Effector memory CD4-positive, alpha-beta T cell (primary cell): Measurements from ENCODE around the gene HIVEP3.

Experiments used
- DNase-seq, 3 donors: peaks; one replicate each; pipeline ENCODE4 v3.0.0-alpha.2; 2020
- H3K27ac ChIP-seq: 2 replicates; pipeline ENCODE4 v1.7.0; 2013; ENCODE audit warnings: mild to moderate bottlenecking, low read length, moderate library complexity; ENCODE audit not compliant: insufficient read depth, poor library complexity, severe bottlenecking
- H3K27me3 ChIP-seq: replicated peaks from 2 replicates; pipeline ENCODE4 v1.7.0; 2013; ENCODE audit warnings: mild to moderate bottlenecking, low read length; ENCODE audit not compliant: insufficient read depth, control insufficient read depth, poor library complexity, severe bottlenecking
- H3K36me3 ChIP-seq: 2 replicates; pipeline ENCODE4 v1.7.0; 2013; ENCODE audit warnings: mild to moderate bottlenecking, low read length, moderate library complexity; ENCODE audit not compliant: control insufficient read depth, insufficient read depth
- H3K4me1 ChIP-seq: 2 replicates; pipeline ENCODE4 v1.7.0; 2013; ENCODE audit warnings: low read length, mild to moderate bottlenecking; ENCODE audit not compliant: control insufficient read depth, insufficient read depth, poor library complexity, severe bottlenecking
- H3K4me3 ChIP-seq: 2 replicates; pipeline ENCODE4 v1.7.0; 2013; ENCODE audit warnings: low read length, low read depth, mild to moderate bottlenecking; ENCODE audit not compliant: insufficient read depth, poor library complexity, severe bottlenecking
- H3K9me3 ChIP-seq: 2 replicates; pipeline ENCODE4 v1.7.0; 2013; ENCODE audit warnings: mild to moderate bottlenecking, low read length, moderate library complexity; ENCODE audit not compliant: control insufficient read depth

The HIVEP3 gene

DNA sequence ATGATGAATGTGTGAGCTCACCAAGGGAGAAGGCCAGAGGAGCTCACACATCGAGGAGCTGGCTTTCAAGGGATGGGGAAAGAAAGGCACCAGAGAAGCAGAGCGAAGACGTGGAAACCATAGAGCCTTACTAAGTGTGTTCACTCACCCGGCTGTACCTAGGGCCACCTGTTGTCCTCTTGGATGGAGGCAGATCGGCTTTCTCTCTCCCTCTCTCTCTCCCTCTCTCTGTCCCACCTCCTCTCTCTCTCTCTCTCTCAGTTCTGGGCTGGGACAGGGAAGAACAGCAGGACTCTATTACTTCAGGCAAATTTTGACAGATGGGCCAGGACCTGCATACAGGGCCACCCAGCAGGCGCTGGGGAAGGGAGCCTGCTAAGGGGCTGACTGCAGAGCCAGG lies 64.8 kb downstream of the HIVEP3 start:
- Histone ChIP-seq H3K4me3 (no peak overlapping the region), H3K4me1 (no peaks in the 10 kb centered on the region), H3K36me3 (no peaks in the 10 kb centered on the region), H3K27me3 (no peaks in the 10 kb centered on the region), H3K27ac (no peak overlapping the region), H3K9me3 (no peaks in the 10 kb centered on the region)
- no peak for DNase-seq

- no peaks in the 10 kb centered on the region for H3K4me1 ChIP-seq
- H3K36me3 ChIP-seq: no peaks in the 10 kb centered on the region
- no peak overlapping the region for H3K4me3 ChIP-seq
- no peak overlapping the region for H3K27ac ChIP-seq
- H3K9me3 ChIP-seq: no peaks in the 10 kb centered on the region
- DNase-seq: no peak
- no peaks in the 10 kb centered on the region for H3K27me3 ChIP-seq
Observed at GRCh38 chr1:41852091-41852490, 66.6 kb downstream of the HIVEP3 start.

DNA sequence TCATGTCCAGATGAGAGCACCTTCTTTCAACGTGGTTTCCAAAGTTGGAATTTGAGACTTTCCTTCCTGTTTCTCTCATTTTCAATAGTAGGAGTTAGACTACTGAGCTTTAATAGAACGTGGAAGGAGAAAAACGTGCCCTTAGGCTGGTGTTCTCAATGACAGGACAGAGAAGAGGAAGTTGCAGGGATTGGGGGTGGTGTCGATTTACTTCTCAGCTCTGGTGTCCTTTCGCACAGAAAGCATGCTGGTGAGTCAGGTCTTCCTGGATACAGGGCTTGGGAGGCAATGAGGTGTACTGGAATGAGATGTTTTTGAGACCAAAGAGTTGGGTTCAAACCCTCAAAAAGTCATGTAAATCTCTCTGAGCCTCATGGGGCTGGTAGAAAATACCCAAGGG lies 67.1 kb downstream of the HIVEP3 start:
- H3K27ac ChIP-seq: no peak overlapping the region

DNA sequence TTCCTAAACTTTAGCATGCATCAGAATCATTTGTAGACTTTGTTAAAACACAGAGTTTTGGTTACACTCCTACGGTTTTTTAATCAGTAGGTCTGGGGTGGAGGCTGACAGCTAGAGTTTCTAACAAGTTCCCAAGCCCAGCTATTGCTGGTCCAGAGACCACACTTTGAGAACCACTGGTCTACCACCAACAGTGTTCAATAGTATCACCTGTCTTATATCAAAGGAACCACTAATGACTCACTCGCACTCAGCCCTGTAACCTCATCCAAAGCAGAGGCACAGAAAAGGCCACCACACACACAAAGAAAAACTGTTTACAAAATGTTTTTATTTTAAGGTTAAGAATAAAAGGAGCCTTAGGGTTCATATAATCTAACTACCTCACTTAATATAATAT lies 68.7 kb downstream of the HIVEP3 start:
- Histone ChIP-seq H3K9me3 (no peaks in the 10 kb centered on the region), H3K36me3 (no peaks in the 10 kb centered on the region), H3K27me3 (no peaks in the 10 kb centered on the region), H3K27ac (no peak overlapping the region), H3K4me3 (no peak overlapping the region), H3K4me1 (no peaks in the 10 kb centered on the region)
- no peak for DNase-seq

More for the DNA sequence above, 67.1 kb downstream of the HIVEP3 start:
- H3K4me3 ChIP-seq: no peak overlapping the region
- no peak for DNase-seq
- no peaks in the 10 kb centered on the region for H3K4me1 ChIP-seq
- H3K36me3 ChIP-seq: no peaks in the 10 kb centered on the region
- no peaks in the 10 kb centered on the region for H3K9me3 ChIP-seq
- H3K27me3 ChIP-seq: no peaks in the 10 kb centered on the region

DNA sequence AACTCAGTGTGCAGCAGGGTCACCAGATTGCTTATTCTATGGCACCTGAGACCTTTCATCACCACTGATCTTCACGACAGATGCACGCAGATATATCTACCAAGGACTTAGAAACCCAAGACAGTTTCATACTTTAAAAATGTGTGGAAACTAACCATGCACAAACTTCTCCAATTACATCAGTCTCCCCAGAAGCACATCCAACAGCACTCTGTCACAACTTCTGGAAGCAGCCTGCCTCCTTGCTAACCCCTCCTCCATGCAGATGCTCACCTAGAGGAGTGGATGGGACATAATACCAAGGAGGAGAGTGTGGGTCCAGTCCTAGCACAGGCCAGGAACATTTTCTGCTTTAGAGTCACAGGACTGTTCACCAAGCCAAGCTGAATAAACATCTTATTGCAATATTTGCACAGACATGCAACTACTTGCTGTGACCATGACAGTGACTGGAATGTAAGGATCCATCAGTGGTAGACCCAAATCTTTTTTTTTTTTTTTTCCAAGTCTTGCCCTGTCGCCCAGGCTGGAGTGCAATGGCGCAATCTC lies 69.4 kb downstream of the HIVEP3 start:
- Histone ChIP-seq H3K4me1 (no peaks in the 10 kb centered on the region), H3K27ac (no peak overlapping the region), H3K36me3 (no peaks in the 10 kb centered on the region), H3K9me3 (no peaks in the 10 kb centered on the region), H3K27me3 (no peaks in the 10 kb centered on the region), H3K4me3 (no peak overlapping the region)
- DNase-seq: no peak

DNA sequence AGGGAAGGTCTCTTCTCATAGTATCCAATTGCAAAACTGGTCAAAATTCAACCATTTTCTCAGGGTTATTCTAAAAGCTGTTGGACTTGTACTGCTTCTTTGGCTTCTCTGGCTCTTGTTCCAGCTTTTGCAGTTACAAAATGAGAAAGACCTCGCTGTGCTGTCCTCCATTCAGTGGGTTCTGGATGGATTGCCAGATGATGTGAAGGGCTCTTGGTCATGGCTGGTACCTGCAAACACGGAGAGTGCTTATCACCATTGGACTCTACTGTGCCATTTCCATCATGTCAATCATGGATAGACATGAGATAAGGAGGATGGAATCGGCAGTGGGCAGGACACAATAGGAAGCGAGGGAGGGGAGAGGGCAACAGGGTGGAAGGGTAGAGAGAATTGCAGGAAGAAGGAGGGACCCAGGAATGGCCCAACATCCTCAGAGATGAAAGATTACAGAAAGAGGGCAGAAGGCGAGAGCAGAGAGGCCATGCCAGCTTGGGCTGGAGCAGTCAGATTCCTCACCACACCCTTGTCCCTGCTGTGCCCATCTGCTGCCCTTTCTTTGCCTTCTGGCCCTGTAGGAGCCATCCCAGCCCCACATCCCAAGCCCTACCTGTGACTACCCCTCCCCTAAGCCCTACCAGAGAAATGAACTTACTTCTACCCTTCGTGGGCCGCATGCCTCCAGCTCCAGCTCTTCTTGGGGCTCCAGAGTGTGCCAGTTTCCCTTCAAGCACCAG lies 70.3 kb downstream of the HIVEP3 start:
- H3K4me3 ChIP-seq: no peak overlapping the region
- H3K4me1 ChIP-seq: no peaks in the 10 kb centered on the region
- no peak for DNase-seq
- H3K27ac ChIP-seq: no peak overlapping the region
- H3K9me3 ChIP-seq: no peaks in the 10 kb centered on the region
- no peaks in the 10 kb centered on the region for H3K36me3 ChIP-seq
- no peaks in the 10 kb centered on the region for H3K27me3 ChIP-seq

DNA sequence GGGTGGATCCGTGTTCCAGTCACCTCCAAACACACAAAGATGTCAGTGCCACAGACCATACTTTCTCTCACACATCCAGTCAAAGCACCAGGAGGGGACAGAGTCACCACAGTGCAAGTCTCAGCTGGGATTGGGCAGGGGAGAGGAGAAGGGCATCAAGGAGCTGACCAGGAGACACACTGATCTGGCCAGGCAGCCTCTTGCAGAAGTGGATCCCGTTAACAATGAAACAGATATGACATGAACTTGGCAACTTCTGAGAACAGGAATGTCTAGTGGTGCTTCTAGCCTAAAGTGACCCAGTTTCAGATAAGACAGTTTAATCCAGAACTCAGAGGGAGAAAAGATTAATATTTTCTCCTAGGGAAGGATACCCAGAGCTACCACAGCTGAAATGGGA lies 71.0 kb downstream of the HIVEP3 start:
- no peak for DNase-seq
- H3K4me1 ChIP-seq: no peaks in the 10 kb centered on the region
- no peaks in the 10 kb centered on the region for H3K9me3 ChIP-seq

GRCh38 chr1:41846625-41847405 lies 71.9 kb downstream of the HIVEP3 start:
- no peak for DNase-seq
- Histone ChIP-seq H3K9me3 (no peaks in the 10 kb centered on the region), H3K4me3 (no peak overlapping the region), H3K4me1 (no peaks in the 10 kb centered on the region), H3K36me3 (no peaks in the 10 kb centered on the region), H3K27ac (no peak overlapping the region), H3K27me3 (no peaks in the 10 kb centered on the region)

More for the DNA sequence above, 71.0 kb downstream of the HIVEP3 start:
- Histone ChIP-seq H3K27me3 (no peaks in the 10 kb centered on the region), H3K4me3 (no peak overlapping the region), H3K27ac (no peak overlapping the region), H3K36me3 (no peaks in the 10 kb centered on the region)

GRCh38 chr1:41844781-41845272 lies 73.9 kb downstream of the HIVEP3 start:
- Histone ChIP-seq H3K9me3 (no peaks in the 10 kb centered on the region), H3K27me3 (no peaks in the 10 kb centered on the region), H3K4me1 (no peaks in the 10 kb centered on the region), H3K4me3 (no peak overlapping the region), H3K27ac (no peak overlapping the region), H3K36me3 (no peaks in the 10 kb centered on the region)
- DNase-seq: no peak

GRCh38 chr1:41844255-41844654 lies 74.5 kb downstream of the HIVEP3 start:
- H3K27me3 ChIP-seq: no peaks in the 10 kb centered on the region
- H3K4me3 ChIP-seq: no peak overlapping the region
- no peak overlapping the region for H3K27ac ChIP-seq
- DNase-seq: no peak
- no peaks in the 10 kb centered on the region for H3K9me3 ChIP-seq
- H3K36me3 ChIP-seq: no peaks in the 10 kb centered on the region
- H3K4me1 ChIP-seq: no peaks in the 10 kb centered on the region
